H1 (cell line): ENCODE measurements around the gene BABAM2. TPM values are rescaled to one million over a fixed set of nuclear protein-coding genes. Genes with fewer than 3 reads are reported as not detected.

ENCODE experiments used
- CEBPB ChIP-seq: IDR thresholded peaks from 2 replicates; pipeline ENCODE4 v1.6.1; 2012; ENCODE audit warnings: low read depth, low read length
- CHD7 ChIP-seq: fragments of 300-600 bp; sonication (generic); IDR thresholded peaks from 2 replicates; pipeline ENCODE4 v1.7.1; 2012; ENCODE audit warnings: low read length, moderate library complexity, mild to moderate bottlenecking, inconsistent platforms; ENCODE audit not compliant: insufficient replicate concordance
- CTCF ChIP-seq, 3 experiments: IDR thresholded peaks; 1 replicate in 2 of 3; 2 replicates in 1 of 3; pipeline versions ENCODE4 v1.5.1 to v1.6.1; 2011; ENCODE audit warnings: low read length in 3 of 3, mild to moderate bottlenecking in 3 of 3, inconsistent platforms in 2 of 3, low read depth in 1 of 3, moderate library complexity in 1 of 3; ENCODE audit not compliant: insufficient read depth in 1 of 3; ENCODE audit errors: control extremely low read depth in 1 of 3
- EZH2 ChIP-seq: fragments of 200-600 bp; sonication (generic); IDR thresholded peaks from 2 replicates; pipeline ENCODE4 v1.7.1; 2012; ENCODE audit warnings: low read depth, mild to moderate bottlenecking, moderate library complexity, low read length, inconsistent platforms; ENCODE audit not compliant: severe bottlenecking
- RBBP5 ChIP-seq: IDR thresholded peaks from 2 replicates; pipeline ENCODE4 v1.7.1; 2012; ENCODE audit warnings: low read depth, mild to moderate bottlenecking, inconsistent platforms, low read length, moderate library complexity, borderline replicate concordance
- RFX5 ChIP-seq: IDR thresholded peaks from 2 replicates; pipeline ENCODE4 v1.6.1; 2011; ENCODE audit warnings: low read depth, low read length, improper control_type of control experiment, borderline replicate concordance
- TCF12 ChIP-seq: IDR thresholded peaks from 2 replicates; pipeline ENCODE4 v1.6.1; 2011; ENCODE audit warnings: low read depth, mild to moderate bottlenecking, low read length
- polyA plus RNA-seq, 7 experiments: library from polyadenylated mRNA; depleted of rRNA in 3 of 7; stranded (reverse) in 5 of 7; unstranded in 2 of 7; fragments of >200 nt in 5 of 7; fragments of 200-250 nt in 2 of 7; gene quantifications; 1 replicate in 5 of 7; 2 replicates in 1 of 7; 4 replicates in 1 of 7; pipeline versions ENCODE4 v1.2.1 to v1.2.3, GENCODE V29; 2011 to 2013; ENCODE audit warnings: missing spikeins in 2 of 7, mixed read lengths in 2 of 7
- total RNA-seq: library from RNA; stranded (reverse); fragmentation: NEBNext Ultra II Directional; extraction: Animal tissue kit (Norgen Biotek cat#: 25700); gene quantifications from 2 replicates; pipeline ENCODE4 v1.2.1, GENCODE V29; 2021

The BABAM2 gene
- total and polyA plus RNA-seq, 2 of the 8 experiments (the other 6 are each of a cell fraction or from before 2014, with no cell fraction given): 15.8 to 20.9 TPM

- no peak for TF ChIP-seq CHD7
- no peak for TF ChIP-seq RBBP5
- no peak for TF ChIP-seq CEBPB
- no peak for TF ChIP-seq TCF12
- TF ChIP-seq EZH2: no peak
- no peak for TF ChIP-seq CTCF (IDR thresholded peaks at IDR 0.05; ENCODE audit: control extremely low read depth in 1 of 3, insufficient read depth in 1 of 3, low read depth in 1 of 3, low read length in 3 of 3)
- no peak for TF ChIP-seq RFX5
Observed at GRCh38 chr2:27946530-27947060, 56.1 kb downstream of the BABAM2 start (continued).
